Measurements from ENCODE around the gene HMHB1.

The HMHB1 gene

DNA sequence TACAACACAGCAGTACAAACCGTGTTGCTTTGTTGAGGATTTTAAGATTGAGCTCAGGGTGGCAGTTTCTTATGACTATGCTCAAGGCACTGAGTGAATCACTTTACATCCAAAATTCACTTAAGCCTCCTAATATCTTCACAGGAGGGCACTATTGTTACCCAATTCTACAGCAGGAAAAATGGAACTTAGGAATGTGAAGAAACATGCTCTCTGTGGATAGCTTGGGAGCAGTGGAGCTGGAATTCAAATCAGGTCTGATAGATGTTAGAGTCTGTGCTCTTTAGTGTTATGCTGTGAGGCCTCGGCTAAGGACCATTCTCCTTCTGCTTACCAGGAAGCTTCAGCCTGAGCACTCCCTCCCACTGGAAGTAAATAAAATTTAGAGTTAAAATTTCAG is 18.7 kb upstream of the HMHB1 start:
- Histone ChIP-seq H3K27me3 (no peaks in the 10 kb centered on the region), H3K27ac (no peak overlapping the region), H3K4me1 (peaks cover 0 to 16% (median 9%) of the 10 kb centered on the region in 4 donors), H3K36me3 (no peaks in the 10 kb centered on the region), H3K9me3 (no peaks in the 10 kb centered on the region), H3K4me3 (no peak overlapping the region)
- TF ChIP-seq, protein P1, sequence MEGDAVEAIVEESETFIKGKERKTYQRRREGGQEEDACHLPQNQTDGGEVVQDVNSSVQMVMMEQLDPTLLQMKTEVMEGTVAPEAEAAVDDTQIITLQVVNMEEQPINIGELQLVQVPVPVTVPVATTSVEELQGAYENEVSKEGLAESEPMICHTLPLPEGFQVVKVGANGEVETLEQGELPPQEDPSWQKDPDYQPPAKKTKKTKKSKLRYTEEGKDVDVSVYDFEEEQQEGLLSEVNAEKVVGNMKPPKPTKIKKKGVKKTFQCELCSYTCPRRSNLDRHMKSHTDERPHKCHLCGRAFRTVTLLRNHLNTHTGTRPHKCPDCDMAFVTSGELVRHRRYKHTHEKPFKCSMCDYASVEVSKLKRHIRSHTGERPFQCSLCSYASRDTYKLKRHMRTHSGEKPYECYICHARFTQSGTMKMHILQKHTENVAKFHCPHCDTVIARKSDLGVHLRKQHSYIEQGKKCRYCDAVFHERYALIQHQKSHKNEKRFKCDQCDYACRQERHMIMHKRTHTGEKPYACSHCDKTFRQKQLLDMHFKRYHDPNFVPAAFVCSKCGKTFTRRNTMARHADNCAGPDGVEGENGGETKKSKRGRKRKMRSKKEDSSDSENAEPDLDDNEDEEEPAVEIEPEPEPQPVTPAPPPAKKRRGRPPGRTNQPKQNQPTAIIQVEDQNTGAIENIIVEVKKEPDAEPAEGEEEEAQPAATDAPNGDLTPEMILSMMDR (IDR thresholded peaks at IDR 0.05): no peak
- intact Hi-C loops (cut with DNase I; ENCODE audit: low total_unique reads): no loop called here
- no peak for DNase-seq

DNA sequence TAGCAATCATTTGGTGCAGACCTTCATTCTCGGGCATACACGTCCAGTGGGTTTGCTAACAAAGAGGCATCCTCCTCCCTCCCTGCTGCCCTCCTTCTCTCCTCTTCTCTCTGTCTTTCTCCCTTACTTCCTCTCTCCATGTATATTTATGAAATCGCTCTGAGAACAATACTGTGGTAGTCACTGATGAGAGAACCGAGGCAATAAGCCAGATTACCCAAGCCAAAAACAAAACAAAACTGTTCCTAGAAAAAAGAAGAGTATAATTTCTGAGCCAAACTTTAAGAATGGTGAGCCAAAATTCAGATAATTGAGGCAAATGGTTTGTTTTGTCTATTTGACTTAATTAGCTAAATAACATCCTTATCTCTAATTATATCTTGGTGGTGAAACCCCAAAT is 15.8 kb upstream of the HMHB1 start:
- Histone ChIP-seq H3K9me3 (no peaks in the 10 kb centered on the region), H3K4me3 (no peak overlapping the region), H3K4me1 (peaks cover 0 to 25% (median 9%) of the 10 kb centered on the region in 4 donors), H3K36me3 (no peaks in the 10 kb centered on the region), H3K27ac (no peak overlapping the region), H3K27me3 (no peaks in the 10 kb centered on the region)
- intact Hi-C loops (cut with DNase I; ENCODE audit: low total_unique reads): no loop called here
- TF ChIP-seq, protein P1 (IDR thresholded peaks at IDR 0.05): no peak
- no peak for DNase-seq

DNA sequence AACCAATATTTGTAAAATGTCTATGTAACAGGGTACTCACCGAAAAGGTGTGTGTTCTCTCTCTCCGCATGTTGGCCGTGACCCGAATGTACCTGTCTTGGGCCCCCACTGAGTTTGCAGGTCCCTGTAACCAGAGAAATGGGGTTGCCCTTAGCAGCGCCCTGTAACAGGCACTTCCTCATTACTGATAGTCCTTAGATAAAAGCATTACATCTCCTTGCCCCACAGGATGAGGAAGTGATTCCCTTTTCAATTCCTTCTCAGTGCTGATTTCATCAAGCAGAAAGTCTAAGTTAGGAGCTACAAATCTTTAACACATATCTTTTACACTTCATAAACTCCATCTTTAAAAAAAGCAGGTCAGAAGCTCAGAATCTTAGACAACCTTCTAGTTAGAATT is 15.2 kb upstream of the HMHB1 start:
- peaks cover 0 to 21% (median 7%) of the 10 kb centered on the region in 4 donors for H3K4me1 ChIP-seq
- no peak overlapping the region for H3K27ac ChIP-seq
- no peaks in the 10 kb centered on the region for H3K36me3 ChIP-seq
- H3K27me3 ChIP-seq: no peaks in the 10 kb centered on the region
- TF ChIP-seq, protein P1 (IDR thresholded peaks at IDR 0.05): no peak
- no peak overlapping the region for H3K4me3 ChIP-seq
- intact Hi-C loops (cut with DNase I; ENCODE audit: low total_unique reads): no loop called here
- H3K9me3 ChIP-seq: no peaks in the 10 kb centered on the region
- no peak for DNase-seq

DNA sequence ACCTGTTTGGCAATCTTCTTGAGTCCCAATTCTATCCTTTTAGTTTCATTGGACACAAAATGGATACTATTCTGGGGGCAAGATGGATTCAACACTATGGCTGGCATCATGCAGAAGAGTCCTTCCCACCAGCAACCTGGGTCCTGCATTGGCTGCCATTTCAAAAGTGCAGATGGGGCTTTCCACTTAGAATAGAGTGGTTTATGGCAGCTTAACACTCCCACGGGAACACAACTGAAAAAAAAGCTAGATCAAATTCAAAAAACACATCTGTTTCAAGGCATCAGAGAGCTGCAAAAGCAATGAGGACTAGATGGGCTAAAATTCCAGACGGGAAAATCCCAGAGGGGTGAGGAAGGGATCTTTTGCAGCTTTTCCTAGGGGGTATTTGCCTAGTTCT is 11.2 kb upstream of the HMHB1 start:
- Histone ChIP-seq H3K4me1 (peaks cover 0 to 27% (median 0%) of the 10 kb centered on the region in 4 donors), H3K27me3 (no peaks in the 10 kb centered on the region), H3K9me3 (no peaks in the 10 kb centered on the region), H3K36me3 (no peaks in the 10 kb centered on the region), H3K27ac (no peak overlapping the region), H3K4me3 (no peak overlapping the region)
- DNase-seq: no peak
- intact Hi-C loops (cut with DNase I; ENCODE audit: low total_unique reads): no loop called here
- TF ChIP-seq, protein P1 (IDR thresholded peaks at IDR 0.05): no peak

DNA sequence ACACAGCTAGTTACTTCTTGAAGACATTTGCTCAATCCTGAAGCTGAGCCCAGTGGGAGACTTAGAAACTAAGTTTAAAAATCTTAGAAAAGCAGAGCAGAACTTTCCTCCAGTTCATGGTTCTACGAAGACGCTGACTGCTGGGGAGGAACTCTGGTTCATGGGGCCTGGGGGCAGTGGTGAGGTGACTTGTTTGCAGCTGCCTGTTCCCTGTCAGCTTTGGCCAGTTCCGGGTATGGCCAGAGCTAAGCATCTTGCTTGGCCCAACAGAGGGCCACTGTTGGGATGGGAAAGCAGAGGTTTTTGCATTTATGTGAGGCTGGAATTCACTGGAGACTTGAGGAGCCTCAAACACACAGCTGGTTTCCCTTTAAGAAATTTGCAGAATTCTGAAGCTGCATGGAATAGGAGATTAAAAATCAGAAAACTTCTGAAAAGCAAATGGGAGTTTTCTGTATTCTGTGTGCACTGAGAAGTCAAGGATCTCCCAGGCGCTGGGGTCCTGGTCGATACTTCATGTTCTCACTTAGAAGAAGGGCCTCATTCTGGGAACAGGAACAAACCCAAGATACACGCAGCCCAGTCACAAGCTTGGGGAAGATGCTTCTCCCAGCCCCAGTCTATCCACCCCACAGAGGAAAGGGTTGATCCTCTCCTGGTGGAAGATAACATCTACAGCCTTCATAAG is 10.6 kb upstream of the HMHB1 start:
- no peak for DNase-seq
- H3K4me3 ChIP-seq: no peak overlapping the region
- TF ChIP-seq, protein P1 (IDR thresholded peaks at IDR 0.05): no peak
- H3K36me3 ChIP-seq: no peaks in the 10 kb centered on the region
- intact Hi-C loops (cut with DNase I; ENCODE audit: low total_unique reads): no loop called here
- no peaks in the 10 kb centered on the region for H3K27me3 ChIP-seq
- no peak overlapping the region for H3K27ac ChIP-seq
- peaks cover 0 to 34% (median 4%) of the 10 kb centered on the region in 4 donors for H3K4me1 ChIP-seq
- no peaks in the 10 kb centered on the region for H3K9me3 ChIP-seq
